OCI-LY1 (cell line): Measurements from ENCODE around the gene INHA.
A peak's percentile ranks its signal among the peaks of the same experiment; 100 is the strongest.

Source experiments
- CTCF ChIP-seq: fragments of 200-600 bp; sonication (generic), shearing (Covaris generic); IDR thresholded peaks from 2 replicates; pipeline ENCODE4 v1.5.1; 2017; ENCODE audit warnings: mild to moderate bottlenecking, antibody characterized with exemption, low read length, moderate library complexity, mixed read lengths
- EZH2 ChIP-seq: fragments of 200-600 bp; sonication (generic), shearing (Covaris generic); IDR thresholded peaks from 2 replicates; pipeline ENCODE4 v1.8.0; 2017; ENCODE audit warnings: borderline replicate concordance, mixed run types, mild to moderate bottlenecking, antibody characterized with exemption, low read length, moderate library complexity, mixed read lengths

- peak; percentile 100 for TF ChIP-seq CTCF
- no peak for TF ChIP-seq EZH2
Observed at GRCh38 chr2:219541611-219542180, 30.4 kb upstream of the INHA start.
